Mesodermal cell (in vitro differentiated cells): ENCODE measurements around the gene QKI.

Experiments used
- H3K27ac ChIP-seq: 2 replicates; pipeline ENCODE4 v1.7.0; 2013; ENCODE audit warnings: mild to moderate bottlenecking, low read depth, low read length, moderate library complexity; ENCODE audit not compliant: severe bottlenecking
- H3K36me3 ChIP-seq: 2 replicates; pipeline ENCODE4 v1.7.1; 2013; ENCODE audit warnings: mild to moderate bottlenecking, low read length, moderate library complexity; ENCODE audit not compliant: control insufficient read depth, insufficient read depth
- H3K4me1 ChIP-seq: one replicate; pipeline ENCODE4 v1.7.1; 2013; ENCODE audit warnings: mild to moderate bottlenecking, low read length; ENCODE audit not compliant: insufficient read depth, control insufficient read depth, poor library complexity, severe bottlenecking
- H3K4me3 ChIP-seq: 2 replicates; pipeline ENCODE4 v1.7.0; 2013; ENCODE audit warnings: low read length, control low read depth, mild to moderate bottlenecking; ENCODE audit not compliant: insufficient read depth, poor library complexity, severe bottlenecking; ENCODE audit errors: extremely low read depth
- H3K9me3 ChIP-seq: 2 replicates; pipeline ENCODE4 v1.7.1; 2013; ENCODE audit warnings: mild to moderate bottlenecking, low read length, moderate library complexity; ENCODE audit not compliant: control insufficient read depth
- WGBS, 2 experiments: methylation state at CpG; one replicate each; pipeline ENCODE4 v1.1.5; 2013; ENCODE audit warnings: missing lambda C conversion rate in 2 of 2; ENCODE audit not compliant: insufficient coverage in 2 of 2; 5-methylcytosine and 5-hydroxymethylcytosine counted together

QKI gene

DNA sequence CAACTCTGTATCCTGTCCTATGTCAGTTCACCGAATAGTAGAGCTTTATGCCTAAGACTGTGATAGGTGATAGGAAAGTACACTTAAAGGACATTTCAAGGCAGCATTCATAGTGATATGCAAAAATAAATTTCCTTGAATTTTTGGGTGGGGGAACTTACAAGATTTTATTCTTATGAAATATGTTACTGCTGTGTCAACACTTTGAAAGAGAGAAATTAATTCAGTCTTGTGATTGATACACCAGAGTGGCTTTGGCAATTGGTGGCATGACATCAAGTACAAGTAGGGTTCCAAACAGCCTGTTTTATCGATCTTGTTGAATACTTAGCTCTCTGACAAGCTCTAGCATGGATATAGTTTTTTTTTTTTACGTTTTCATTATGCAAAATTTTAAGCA is 72.3 kb downstream of the QKI start:
- Histone ChIP-seq H3K27ac (no peak overlapping the region), H3K4me3 (no peak overlapping the region)

DNA sequence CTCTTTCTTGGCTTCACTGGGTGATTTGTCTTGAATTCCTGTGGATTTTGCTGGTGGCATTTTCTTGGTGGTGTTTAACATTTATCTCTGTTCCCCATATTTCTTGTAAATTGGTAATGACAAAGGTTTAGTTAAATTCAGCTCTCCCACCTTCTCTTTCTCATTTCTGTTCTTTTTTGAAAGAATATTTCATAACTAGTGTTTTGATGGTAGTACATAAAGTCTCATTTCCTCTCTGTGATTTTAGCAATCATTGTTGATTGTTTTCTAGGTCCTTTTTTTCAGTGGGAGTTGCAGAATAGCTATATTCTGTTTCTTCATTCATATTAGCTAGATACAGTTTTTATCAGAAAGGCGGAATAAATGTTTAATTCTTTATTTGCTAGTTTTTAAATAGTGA is 73.1 kb downstream of the QKI start:
- Histone ChIP-seq H3K9me3 (no peaks in the 10 kb centered on the region), H3K4me3 (no peak overlapping the region), H3K27ac (no peak overlapping the region), H3K4me1 (no peaks in the 10 kb centered on the region), H3K36me3 (peaks cover 12% of the 10 kb centered on the region)
- WGBS, 2 experiments = no CpG with 5 or more reads among the region's 1 CpG

More for the DNA sequence above, 72.3 kb downstream of the QKI start:
- no peaks in the 10 kb centered on the region for H3K4me1 ChIP-seq
- H3K36me3 ChIP-seq = peaks cover 20% of the 10 kb centered on the region
- 57% methylated on average over 1 of the region's 3 CpGs; no CpG with 5 or more reads in 1 of the 2 experiments for WGBS, 2 experiments
- H3K9me3 ChIP-seq = no peaks in the 10 kb centered on the region

DNA sequence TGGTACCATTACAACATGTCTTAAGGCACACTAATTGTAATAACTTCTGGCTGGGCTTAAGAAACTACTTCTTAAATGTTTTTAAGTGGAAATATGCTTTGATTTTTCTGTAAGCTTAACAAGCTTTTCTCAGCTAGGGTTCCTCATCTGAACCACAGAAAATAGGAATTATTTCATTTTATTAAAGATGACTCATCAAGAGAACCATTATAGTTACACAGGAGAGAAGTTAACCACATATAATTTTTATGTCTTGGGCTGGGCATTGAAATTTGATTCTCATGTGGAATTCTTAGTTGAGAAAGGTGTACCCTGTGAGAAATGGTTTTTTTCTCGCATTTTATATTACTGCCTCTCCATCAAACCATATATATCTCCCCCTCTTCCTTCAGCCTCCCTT is 75.1 kb downstream of the QKI start:
- Histone ChIP-seq H3K9me3 (no peaks in the 10 kb centered on the region), H3K36me3 (no peaks in the 10 kb centered on the region), H3K27ac (no peak overlapping the region), H3K4me1 (no peaks in the 10 kb centered on the region), H3K4me3 (no peak overlapping the region)
- WGBS, 2 experiments = no CpG with 5 or more reads among the region's 1 CpG

DNA sequence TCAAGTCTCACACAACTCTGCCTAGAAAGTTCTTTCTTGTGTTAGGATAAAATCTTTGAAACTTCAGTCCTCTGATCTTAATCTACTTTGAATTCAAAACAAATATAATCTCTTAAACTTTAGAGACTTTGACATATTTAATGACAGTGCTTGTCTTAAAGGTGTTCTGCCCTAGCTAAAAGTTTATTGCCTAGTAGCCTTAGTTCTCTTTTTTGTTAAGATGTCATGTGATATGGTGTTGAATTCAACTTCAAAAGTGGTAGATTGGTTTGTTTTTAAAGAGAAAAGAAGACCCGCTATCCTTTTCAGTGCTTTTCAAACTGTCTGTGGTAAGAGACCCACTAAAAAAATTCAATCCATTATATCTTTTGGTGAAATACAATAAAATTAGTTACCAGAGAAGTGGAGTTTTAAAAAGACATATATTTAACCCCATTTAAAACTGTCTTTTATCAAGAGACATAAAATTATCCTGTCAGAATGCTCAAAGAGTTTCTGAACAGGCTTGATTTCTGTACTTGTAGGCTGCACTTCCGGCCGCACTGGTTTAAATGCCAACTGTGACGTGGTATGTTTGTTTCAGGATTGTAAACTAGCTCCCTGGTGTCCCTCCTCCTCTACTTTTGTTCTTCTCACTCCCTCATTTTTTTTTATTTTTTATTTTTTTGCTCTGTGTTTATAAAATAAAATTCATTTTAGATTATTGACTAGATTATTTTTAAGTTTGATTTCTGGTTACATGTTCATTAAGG is 76.5 kb downstream of the QKI start:
- Histone ChIP-seq H3K36me3 (no peaks in the 10 kb centered on the region), H3K27ac (peak overlapping the region; percentile 39), H3K9me3 (no peaks in the 10 kb centered on the region), H3K4me3 (no peak overlapping the region), H3K4me1 (no peaks in the 10 kb centered on the region)
- WGBS, 2 experiments = no CpG with 5 or more reads among the region's 4 CpGs

DNA sequence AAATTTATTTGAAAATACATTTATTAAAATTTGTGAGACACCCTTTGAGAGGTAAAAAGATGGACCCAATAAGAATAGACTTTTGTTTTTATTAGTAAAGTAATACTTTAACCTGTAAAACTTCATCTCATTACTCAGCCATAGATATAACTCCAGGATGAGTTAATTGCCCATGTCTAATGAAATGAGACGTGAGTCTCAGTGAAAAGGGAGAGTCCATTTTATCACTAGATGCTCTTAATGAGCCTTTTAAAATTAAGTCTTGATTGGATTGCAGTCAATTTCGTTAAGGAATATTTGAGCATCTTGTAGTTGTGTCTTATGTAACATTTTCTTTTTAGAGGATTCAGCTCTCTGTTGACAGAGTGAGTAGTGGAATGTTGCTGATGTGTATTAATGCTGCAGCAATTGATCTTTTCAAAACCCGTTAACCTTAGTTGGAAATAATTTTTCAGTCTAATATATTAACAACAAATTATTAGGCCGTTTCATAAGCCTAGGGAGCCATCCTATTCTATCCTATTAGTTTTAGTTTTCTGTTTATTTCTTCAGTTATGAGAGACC is 77.3 kb downstream of the QKI start:
- Histone ChIP-seq H3K27ac (no peak overlapping the region), H3K4me1 (no peaks in the 10 kb centered on the region), H3K9me3 (no peaks in the 10 kb centered on the region), H3K36me3 (no peaks in the 10 kb centered on the region), H3K4me3 (no peak overlapping the region)
- 90% methylated on average over 2 of the region's 4 CpGs; no CpG with 5 or more reads in 1 of the 2 experiments for WGBS, 2 experiments

DNA sequence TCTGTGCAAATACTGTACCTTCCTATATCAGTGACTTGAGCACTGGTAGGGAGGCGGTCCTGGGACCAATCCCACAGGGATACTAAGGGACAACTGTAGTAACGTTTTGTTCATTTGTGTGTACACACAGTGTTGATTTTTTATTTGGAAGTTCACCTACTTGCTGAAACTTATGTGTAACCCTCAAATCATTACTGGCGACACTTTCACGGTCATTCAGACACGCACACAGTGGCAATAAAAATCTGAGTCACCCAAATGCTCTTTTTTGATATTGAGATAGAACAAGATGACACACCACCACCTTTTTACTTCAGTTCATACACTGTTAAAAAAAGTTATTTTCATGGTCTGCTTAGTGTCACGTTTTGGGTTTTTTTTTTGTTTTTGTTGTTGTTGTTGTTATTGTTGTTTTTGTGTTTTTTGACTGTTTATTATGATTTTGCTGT is 79.8 kb downstream of the QKI start:
- Histone ChIP-seq H3K27ac (no peak overlapping the region), H3K4me3 (no peak overlapping the region), H3K9me3 (no peaks in the 10 kb centered on the region), H3K4me1 (no peaks in the 10 kb centered on the region), H3K36me3 (no peaks in the 10 kb centered on the region)
- WGBS, 2 experiments = 100% methylated on average over 2 to 3 of the region's 6 CpGs

DNA sequence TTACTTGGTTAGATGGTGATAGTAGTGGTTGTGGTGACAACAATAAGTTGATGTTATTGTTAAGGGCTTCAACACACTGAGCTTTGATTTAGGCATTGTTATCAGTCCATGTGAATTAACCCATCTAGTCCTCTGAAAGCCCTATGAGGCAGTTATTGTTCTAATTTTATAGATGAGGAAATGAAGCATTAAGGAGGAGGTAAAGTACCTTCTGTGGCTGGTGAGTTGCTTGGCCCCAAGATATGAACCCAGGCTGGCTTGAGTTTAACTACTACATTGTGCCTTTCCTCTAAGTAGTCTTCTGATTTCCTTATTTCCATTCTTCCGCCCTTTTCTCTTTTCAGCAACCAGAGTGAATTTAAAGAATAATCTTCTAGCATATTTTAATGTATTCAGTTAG is 81.7 kb downstream of the QKI start:
- H3K36me3 ChIP-seq = no peaks in the 10 kb centered on the region
- no peaks in the 10 kb centered on the region for H3K9me3 ChIP-seq
- H3K4me1 ChIP-seq = no peaks in the 10 kb centered on the region
- H3K27ac ChIP-seq = no peak overlapping the region
- no peak overlapping the region for H3K4me3 ChIP-seq
- no CpG with 5 or more reads among the region's 1 CpG for WGBS, 2 experiments

DNA sequence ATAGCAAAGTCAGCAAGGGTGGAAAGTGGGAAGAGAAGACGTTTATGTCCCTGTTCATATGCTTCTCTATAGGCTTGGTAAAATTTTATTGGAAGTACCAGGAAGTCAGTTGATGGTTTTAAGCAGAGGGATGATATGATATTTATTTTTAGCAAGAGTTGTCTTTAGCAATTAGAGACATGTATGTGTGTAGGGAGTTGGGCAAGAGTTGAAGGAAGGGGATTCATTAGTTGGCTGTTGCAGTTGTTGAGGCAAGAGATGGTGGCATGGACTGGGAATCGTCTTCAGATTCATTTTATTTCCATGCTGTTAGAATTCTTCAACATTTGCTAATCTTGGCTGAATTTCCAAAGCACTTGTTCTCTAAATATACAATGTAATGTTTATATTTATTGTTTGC is 85.6 kb downstream of the QKI start:
- Histone ChIP-seq H3K27ac (no peak overlapping the region), H3K9me3 (peaks cover 14% of the 10 kb centered on the region), H3K4me1 (no peaks in the 10 kb centered on the region), H3K4me3 (no peak overlapping the region), H3K36me3 (peaks cover 5% of the 10 kb centered on the region)
- 94 to 100% methylated on average over 1 of the region's 2 CpGs for WGBS, 2 experiments

DNA sequence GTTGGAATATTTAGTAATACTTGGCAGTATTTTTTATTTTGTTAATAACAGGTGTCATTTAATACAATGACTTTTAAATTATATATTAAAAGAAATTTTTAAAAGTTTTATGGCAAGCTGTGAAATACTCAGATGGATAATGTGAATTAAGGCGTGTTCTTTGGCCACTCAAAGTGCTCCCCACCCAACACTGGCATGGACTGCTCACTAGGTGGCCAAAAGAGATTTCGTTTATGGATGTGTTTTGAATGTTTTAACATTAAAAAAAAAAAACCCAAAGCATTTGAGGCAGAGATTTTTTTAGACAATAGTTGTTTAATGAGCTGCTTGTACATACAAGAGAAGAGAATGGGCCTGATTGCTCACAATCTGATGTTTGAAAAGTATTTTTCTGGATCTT is 86.5 kb downstream of the QKI start:
- Histone ChIP-seq H3K36me3 (peaks cover 14% of the 10 kb centered on the region), H3K4me1 (no peaks in the 10 kb centered on the region), H3K9me3 (peaks cover 18% of the 10 kb centered on the region), H3K27ac (no peak overlapping the region), H3K4me3 (no peak overlapping the region)
- no CpG with 5 or more reads among the region's 2 CpGs for WGBS, 2 experiments

DNA sequence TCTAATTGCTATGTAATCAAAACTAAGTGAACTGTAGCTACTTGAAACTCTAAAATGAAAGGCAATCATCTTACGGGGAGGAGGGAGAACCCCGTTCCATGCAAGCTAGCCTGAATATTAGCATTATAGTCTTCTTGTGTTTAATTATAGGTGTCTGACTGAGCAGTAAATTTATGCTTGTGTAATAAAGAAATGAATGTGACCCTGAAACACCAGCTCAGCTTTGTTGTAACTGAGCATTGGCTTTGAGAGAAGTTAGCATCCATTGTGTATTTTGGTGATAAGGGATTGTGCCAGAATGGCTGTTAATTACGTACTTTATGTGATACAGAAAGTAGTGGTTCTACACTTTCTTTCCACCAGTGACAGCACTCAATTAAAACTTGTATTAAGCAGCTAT is 86.9 kb downstream of the QKI start:
- peaks cover 18% of the 10 kb centered on the region for H3K36me3 ChIP-seq
- peaks cover 18% of the 10 kb centered on the region for H3K9me3 ChIP-seq
- H3K4me3 ChIP-seq = no peak overlapping the region
- 100% methylated on average over 2 of the region's 3 CpGs; no CpG with 5 or more reads in 1 of the 2 experiments for WGBS, 2 experiments
- no peaks in the 10 kb centered on the region for H3K4me1 ChIP-seq
- H3K27ac ChIP-seq = no peak overlapping the region

DNA sequence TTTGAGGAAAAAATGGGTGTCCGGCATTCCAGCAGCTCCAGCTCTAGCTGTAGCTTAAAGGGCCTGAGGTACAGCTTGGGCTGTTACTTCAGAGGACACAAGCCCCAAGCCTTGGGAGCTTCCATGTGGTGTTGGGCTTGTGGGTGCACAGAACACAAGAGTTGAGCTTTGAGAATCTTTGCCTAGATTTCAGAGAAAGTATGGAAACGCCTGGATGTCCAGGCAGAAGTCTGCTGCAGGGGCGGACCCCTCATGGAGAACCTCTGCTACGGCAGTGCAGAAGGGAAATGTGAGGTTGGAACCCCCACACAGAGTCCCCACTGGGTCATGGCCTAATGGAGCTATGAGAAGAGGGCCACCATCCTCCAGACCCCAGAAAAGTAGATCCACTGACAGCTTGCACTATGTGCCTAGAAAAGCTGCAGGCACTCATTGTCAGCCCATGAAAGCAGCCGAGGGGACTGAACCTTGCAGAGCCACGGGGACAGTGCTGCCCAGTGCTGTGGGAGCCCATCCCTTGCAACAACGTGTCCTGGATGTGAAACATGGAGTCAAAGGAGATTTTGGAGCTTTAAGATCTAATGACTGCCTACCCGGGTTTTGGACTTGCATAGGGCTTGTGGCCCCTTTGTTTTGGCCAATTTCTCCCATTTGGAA is 90.6 kb downstream of the QKI start:
- Histone ChIP-seq H3K36me3 (peaks cover 39% of the 10 kb centered on the region), H3K4me1 (no peaks in the 10 kb centered on the region), H3K9me3 (peaks cover 33% of the 10 kb centered on the region), H3K4me3 (no peak overlapping the region), H3K27ac (no peak overlapping the region)
- WGBS, 2 experiments = 84 to 90% methylated on average over 6 to 7 of the region's 8 CpGs
